Endothelial cell of umbilical vein (primary cell): ENCODE data around the gene TNRC6C. TPM values are rescaled to one million over a fixed set of nuclear protein-coding genes. Genes with fewer than 3 reads are reported as not detected.
"Not testable (repeated sequence)": the region's sequence is repeated elsewhere in the genome, so short reads cannot be mapped to it uniquely, and the experiment has no call there.

Experiments used
- BruUV-seq: library from RNA; stranded (reverse); fragments of 400-500 nt; replicated peaks from 2 replicates; lab custom pipeline; 2021; lab: Mats Ljungman, UMichigan
- CTCF ChIA-PET: fragments of 300-600, 350-600 bp; sonication (Branson Sonifier 250); formaldehyde crosslinking; loops from one replicate; lab custom pipeline; 2021; ENCODE audit warnings: antibody characterized with exemption, inconsistent platforms; lab: Charles Lee
- POLR2A ChIA-PET: fragments of 300-600, 350-600 bp; sonication (Branson Sonifier 250); formaldehyde crosslinking; loops from one replicate; lab custom pipeline; 2021; ENCODE audit warnings: antibody characterized with exemption, inconsistent platforms; lab: Charles Lee
- DNase-seq: peaks from one replicate; pipeline ENCODE4 v3.0.0-alpha.2; 2011; ENCODE audit warnings: low read depth, low spot score
- FAIRE-seq: peaks from 2 replicates; lab custom pipeline; 2011; peaks lifted over from hg19 to GRCh38; lab: Jason Lieb, UNC
- H2AFZ ChIP-seq: 2 replicates; pipeline ENCODE4 v1.6.0; 2012; ENCODE audit warnings: low read depth, low read length, control low read depth, inconsistent platforms
- H3K27ac ChIP-seq: 2 replicates; pipeline ENCODE4 v1.5.1; 2011; ENCODE audit warnings: low read depth, mild to moderate bottlenecking, control low read depth, low read length, moderate library complexity; ENCODE audit not compliant: insufficient read depth
- H3K27me3 ChIP-seq, 2 experiments: 2 replicates each; pipeline versions ENCODE4 v1.6.0 to v1.6.1; 2011; ENCODE audit warnings: low read length in 2 of 2, mixed read lengths in 1 of 2; ENCODE audit not compliant: control insufficient read depth in 2 of 2, insufficient read depth in 2 of 2
- H3K36me3 ChIP-seq, 2 experiments: 2 replicates in 1 of 2; 3 replicates in 1 of 2; pipeline ENCODE4 v1.5.1; 2011; ENCODE audit warnings: low read length in 2 of 2, mild to moderate bottlenecking in 1 of 2, moderate library complexity in 1 of 2; ENCODE audit not compliant: control insufficient read depth in 2 of 2, insufficient read depth in 2 of 2; ENCODE audit errors: extremely low read depth in 1 of 2
- H3K4me1 ChIP-seq: 3 replicates; pipeline ENCODE4 v1.5.1; 2011; ENCODE audit warnings: mild to moderate bottlenecking, low read length; ENCODE audit not compliant: control insufficient read depth, insufficient read depth; ENCODE audit errors: extremely low read depth
- H3K4me2 ChIP-seq: 2 replicates; pipeline ENCODE4 v1.6.1; 2011; ENCODE audit warnings: low read length, control low read depth, mixed read lengths; ENCODE audit not compliant: insufficient read depth
- H3K4me3 ChIP-seq, 3 experiments: fragments of 200-600 bp in 1 of 3; sonication (generic), shearing (Covaris generic) in 1 of 3; replicated peaks in 1 of 3; 2 replicates each; pipeline ENCODE4 v1.5.1; 2011 to 2016; ENCODE audit warnings: control low read depth in 3 of 3, low read length in 3 of 3, mild to moderate bottlenecking in 2 of 3, inconsistent platforms in 1 of 3, low read depth in 1 of 3, moderate library complexity in 1 of 3; ENCODE audit not compliant: insufficient read depth in 1 of 3
- H3K79me2 ChIP-seq: 2 replicates; pipeline ENCODE4 v1.6.0; 2012; ENCODE audit warnings: low read length, inconsistent platforms; ENCODE audit not compliant: control insufficient read depth, insufficient read depth
- H3K9ac ChIP-seq: replicated peaks from 2 replicates; pipeline ENCODE3; 2011; ENCODE audit warnings: low read length, control low read depth; ENCODE audit not compliant: insufficient read depth; ENCODE audit errors: extremely low read depth
- H3K9me1 ChIP-seq: replicated peaks from 3 replicates; pipeline ENCODE4 v1.6.0; 2011; ENCODE audit warnings: mild to moderate bottlenecking, low read length; ENCODE audit not compliant: control insufficient read depth, insufficient read depth; ENCODE audit errors: extremely low read depth
- H3K9me3 ChIP-seq: replicated peaks from 2 replicates; pipeline ENCODE4 v1.5.1; 2012; ENCODE audit warnings: low read length, inconsistent platforms; ENCODE audit not compliant: control insufficient read depth, insufficient read depth
- H4K20me1 ChIP-seq: replicated peaks from 2 replicates; pipeline ENCODE3; 2011; ENCODE audit warnings: mild to moderate bottlenecking, low read length; ENCODE audit not compliant: control insufficient read depth, insufficient read depth; ENCODE audit errors: extremely low read depth
- EZH2 ChIP-seq: IDR thresholded peaks from 2 replicates; pipeline ENCODE4 v1.6.1; 2012; ENCODE audit warnings: borderline replicate concordance, low read depth, mild to moderate bottlenecking, moderate library complexity, low read length, inconsistent platforms; ENCODE audit not compliant: severe bottlenecking
- FOS ChIP-seq: IDR thresholded peaks from 2 replicates; pipeline ENCODE4 v1.6.1; 2011; ENCODE audit warnings: mild to moderate bottlenecking, low read length, moderate library complexity, borderline replicate concordance; ENCODE audit not compliant: insufficient read depth
- GATA2 ChIP-seq: IDR thresholded peaks from 2 replicates; pipeline ENCODE4 v1.7.0; 2011; ENCODE audit warnings: low read depth, mild to moderate bottlenecking, moderate library complexity, mixed read lengths, low read length; ENCODE audit not compliant: insufficient read length, insufficient read depth
- JUN ChIP-seq: IDR thresholded peaks from 2 replicates; pipeline ENCODE4 v1.6.1; 2011; ENCODE audit warnings: borderline replicate concordance, low read depth; ENCODE audit not compliant: insufficient read length, insufficient read depth
- MYC ChIP-seq: IDR thresholded peaks from one replicate; pipeline ENCODE4 v1.6.1; 2011; ENCODE audit warnings: mild to moderate bottlenecking, low read depth, low read length
- POLR2A ChIP-seq: IDR thresholded peaks from 2 replicates; pipeline ENCODE4 v1.6.1; 2012; ENCODE audit warnings: low read depth, mild to moderate bottlenecking, control low read depth, low read length
- POLR2AphosphoS5 ChIP-seq: IDR thresholded peaks from 2 replicates; pipeline ENCODE4 v1.6.1; 2012; ENCODE audit warnings: low read depth, mild to moderate bottlenecking, control low read depth, low read length, moderate library complexity; ENCODE audit not compliant: insufficient read depth
- dilution Hi-C: fragments of 300-500 bp; cut with MboI; formaldehyde crosslinking; loops from one replicate; pipeline ENCODE4 v1.15.0; 2019; ENCODE audit warnings: low sequenced_read_pairs; ENCODE audit not compliant: extremely low pct_ligation_motif_present
- intact Hi-C: fragments of 100-400 bp; cut with micrococcal nuclease; formaldehyde crosslinking; loops from one replicate; pipeline ENCODE4 v1.10.0; 2022
- polyA plus RNA-seq, 4 experiments: library from polyadenylated mRNA; depleted of rRNA in 3 of 4; stranded (reverse) in 3 of 4; unstranded in 1 of 4; fragments of >200 nt; gene quantifications; 2 replicates each; pipeline versions ENCODE4 v1.2.1 to v1.2.3, GENCODE V29; 2011 to 2012; ENCODE audit warnings: missing spikeins in 1 of 4
- total RNA-seq: library from RNA; stranded (reverse); gene quantifications from 2 replicates; pipeline ENCODE4 v1.2.3, GENCODE V29; 2021
- TF ChIP-seq, protein P1 (sequence below), 2 donors: IDR thresholded peaks; 1 replicate in 1 of 2; 2 replicates in 1 of 2; pipeline ENCODE4 v1.5.1; 2011; ENCODE audit warnings: low read length in 2 of 2, mild to moderate bottlenecking in 2 of 2, moderate library complexity in 2 of 2, control low read depth in 1 of 2, inconsistent platforms in 1 of 2, low read depth in 1 of 2; ENCODE audit not compliant: insufficient read depth in 1 of 2; ENCODE audit errors: extremely low read depth in 1 of 2
- TF ChIP-seq, protein P2 (sequence below): IDR thresholded peaks from 2 replicates; pipeline ENCODE4 v1.6.1; 2011; ENCODE audit not compliant: insufficient read depth, insufficient read length

TNRC6C gene
- total and polyA plus RNA-seq, 2 donors (not counting 3 experiments of a cell fraction or from before 2014, with no cell fraction given) = 2.1 to 17.5 TPM

DNA sequence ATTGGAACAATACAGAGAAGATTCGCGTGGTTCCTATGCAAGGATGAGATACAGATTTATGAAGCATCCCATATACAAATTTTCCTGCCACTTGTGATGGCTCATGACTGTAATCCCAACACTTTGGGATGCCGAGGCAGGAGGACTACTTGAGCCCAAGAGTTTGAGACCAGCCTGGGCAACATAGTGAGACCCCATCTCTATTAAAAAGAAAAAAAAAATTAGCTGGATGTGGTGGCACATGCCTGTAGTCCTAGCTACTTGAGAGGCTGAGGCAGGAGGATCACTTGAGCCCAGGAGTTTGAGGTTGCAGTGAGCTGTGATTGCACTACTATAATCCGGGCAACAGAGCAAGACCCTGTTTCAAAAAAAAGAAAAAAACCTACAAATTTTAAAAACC, 108.5 kb downstream of the TNRC6C start:
- H3K36me3 ChIP-seq = peaks cover 3 to 11% of the 10 kb centered on the region in 2 experiments
- intact Hi-C loops = not testable (repeated sequence)
- CTCF ChIA-PET = interaction anchor here (1.4 to 2.0 kb wide), 2 partner anchors 18 to 48 kb away, joined by 5 to 6 read pairs; no protein-coding TSS in a partner anchor

DNA sequence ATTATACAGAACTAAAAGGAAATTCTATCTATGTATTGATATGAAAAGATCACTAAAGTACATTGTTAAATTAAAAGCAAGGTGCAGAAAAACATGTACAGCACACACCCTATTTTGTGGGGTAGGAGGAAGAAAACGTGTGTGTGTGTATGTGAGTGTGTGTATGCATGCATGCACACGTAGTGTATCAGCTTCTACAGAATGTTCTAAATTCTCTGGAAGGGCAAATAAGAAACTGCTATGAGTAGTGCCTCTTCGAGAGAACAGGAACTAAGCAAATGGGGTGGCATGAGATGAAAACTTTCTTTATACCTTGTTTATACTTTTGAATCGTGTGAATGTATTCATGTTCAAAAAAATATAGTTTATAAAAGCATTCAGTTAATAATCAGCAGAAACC, 111.2 kb downstream of the TNRC6C start:
- BruUV-seq = no TSS peak
- no peaks in the 10 kb centered on the region for H3K9me1 ChIP-seq
- H3K4me1 ChIP-seq = no peaks in the 10 kb centered on the region
- H3K27me3 ChIP-seq = no peaks in the 10 kb centered on the region
- H2AFZ ChIP-seq = no peak overlapping the region
- no peak overlapping the region for H3K9ac ChIP-seq
- dilution Hi-C loops = no loop called here
- FAIRE-seq (no peak), DNase-seq (no peak)
- H3K36me3 ChIP-seq = peaks cover 8 to 27% of the 10 kb centered on the region in 2 experiments
- H3K79me2 ChIP-seq = no peaks in the 10 kb centered on the region
- H3K9me3 ChIP-seq = no peaks in the 10 kb centered on the region
- TF ChIP-seq POLR2AphosphoS5 (no peak), EZH2 (no peak), POLR2A (no peak), JUN (no peak), GATA2 (no peak), FOS (no peak), MYC (no peak)
- TF ChIP-seq, protein P1, sequence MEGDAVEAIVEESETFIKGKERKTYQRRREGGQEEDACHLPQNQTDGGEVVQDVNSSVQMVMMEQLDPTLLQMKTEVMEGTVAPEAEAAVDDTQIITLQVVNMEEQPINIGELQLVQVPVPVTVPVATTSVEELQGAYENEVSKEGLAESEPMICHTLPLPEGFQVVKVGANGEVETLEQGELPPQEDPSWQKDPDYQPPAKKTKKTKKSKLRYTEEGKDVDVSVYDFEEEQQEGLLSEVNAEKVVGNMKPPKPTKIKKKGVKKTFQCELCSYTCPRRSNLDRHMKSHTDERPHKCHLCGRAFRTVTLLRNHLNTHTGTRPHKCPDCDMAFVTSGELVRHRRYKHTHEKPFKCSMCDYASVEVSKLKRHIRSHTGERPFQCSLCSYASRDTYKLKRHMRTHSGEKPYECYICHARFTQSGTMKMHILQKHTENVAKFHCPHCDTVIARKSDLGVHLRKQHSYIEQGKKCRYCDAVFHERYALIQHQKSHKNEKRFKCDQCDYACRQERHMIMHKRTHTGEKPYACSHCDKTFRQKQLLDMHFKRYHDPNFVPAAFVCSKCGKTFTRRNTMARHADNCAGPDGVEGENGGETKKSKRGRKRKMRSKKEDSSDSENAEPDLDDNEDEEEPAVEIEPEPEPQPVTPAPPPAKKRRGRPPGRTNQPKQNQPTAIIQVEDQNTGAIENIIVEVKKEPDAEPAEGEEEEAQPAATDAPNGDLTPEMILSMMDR (IDR thresholded peaks at IDR 0.05; ENCODE audit: extremely low read depth in 1 of 2, insufficient read depth in 1 of 2, low read depth in 1 of 2, low read length in 2 of 2) = no peak
- TF ChIP-seq, protein P2, sequence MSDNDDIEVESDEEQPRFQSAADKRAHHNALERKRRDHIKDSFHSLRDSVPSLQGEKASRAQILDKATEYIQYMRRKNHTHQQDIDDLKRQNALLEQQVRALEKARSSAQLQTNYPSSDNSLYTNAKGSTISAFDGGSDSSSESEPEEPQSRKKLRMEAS = no peak
- no peak overlapping the region for H3K4me3 ChIP-seq
- intact Hi-C loops = no loop called here
- POLR2A ChIA-PET = no interaction called here
- H3K27ac ChIP-seq = no peak overlapping the region
- CTCF ChIA-PET = interaction anchor here (0.9 to 3.3 kb wide), 6 partner anchors 11 to 51 kb away, joined by 3 to 26 read pairs (median 6); no protein-coding TSS in a partner anchor
- no peaks in the 10 kb centered on the region for H4K20me1 ChIP-seq
- H3K4me2 ChIP-seq = no peak overlapping the region

More for the DNA sequence above, 108.5 kb downstream of the TNRC6C start:
- H3K27ac ChIP-seq, H3K79me2 ChIP-seq, H3K9me1 ChIP-seq, FAIRE-seq, H2AFZ ChIP-seq, H3K4me2 ChIP-seq, H3K4me1 ChIP-seq, POLR2A ChIA-PET, H4K20me1 ChIP-seq, H3K9me3 ChIP-seq, dilution Hi-C loops, H3K27me3 ChIP-seq, H3K4me3 ChIP-seq, DNase-seq, H3K9ac ChIP-seq, BruUV-seq: not testable (repeated sequence)
